ENCODE measurements around the gene CEP170. TPM values are rescaled to one million over a fixed set of nuclear protein-coding genes. Genes with fewer than 3 reads are reported as not detected.

CEP170 gene
- total RNA-seq, 2 donors from 2014 or later = 11.6 to 17.5 TPM

- no peak for TF ChIP-seq CTCF (IDR thresholded peaks at IDR 0.05)
- Histone ChIP-seq H3K4me3 (no peak overlapping the region), H3K27me3 (no peaks in the 10 kb centered on the region), H3K9me3 (no peaks in the 10 kb centered on the region), H3K27ac (no peak overlapping the region), H3K36me3 (no peaks in the 10 kb centered on the region), H3K9ac (ENCODE audit: low read depth in 2 of 2, low read length in 2 of 2) (no peak overlapping the region), H3K4me1 (no peaks in the 10 kb centered on the region)
- no peak for DNase-seq
- intact Hi-C loops (cut with DNase I) = no loop called here
These were observed 31.5 kb upstream of the CEP170 start for GRCh38 chr1:243286409-243287122.

- no peak overlapping the region for H3K9ac ChIP-seq (ENCODE audit: low read depth in 2 of 2, low read length in 2 of 2)
- no peaks in the 10 kb centered on the region for H3K27me3 ChIP-seq
- H3K36me3 ChIP-seq = no peaks in the 10 kb centered on the region
- TF ChIP-seq CTCF (IDR thresholded peaks at IDR 0.05) = no peak
- H3K27ac ChIP-seq = no peak overlapping the region
- H3K9me3 ChIP-seq = no peaks in the 10 kb centered on the region
- H3K4me1 ChIP-seq = no peaks in the 10 kb centered on the region
- no peak overlapping the region for H3K4me3 ChIP-seq
- intact Hi-C loops (cut with DNase I) = no loop called here
- DNase-seq = no peak
These were observed 26.6 kb upstream of the CEP170 start for GRCh38 chr1:243281672-243282071.

- Histone ChIP-seq H3K9me3 (no peaks in the 10 kb centered on the region), H3K4me3 (no peak overlapping the region), H3K9ac (ENCODE audit: low read depth in 2 of 2, low read length in 2 of 2) (no peak overlapping the region), H3K4me1 (no peaks in the 10 kb centered on the region), H3K27me3 (no peaks in the 10 kb centered on the region), H3K36me3 (no peaks in the 10 kb centered on the region), H3K27ac (no peak overlapping the region)
- no peak for DNase-seq
- TF ChIP-seq CTCF (IDR thresholded peaks at IDR 0.05) = no peak
- intact Hi-C loops (cut with DNase I) = no loop called here
These were observed 25.6 kb upstream of the CEP170 start for GRCh38 chr1:243280571-243281129.

- no peaks in the 10 kb centered on the region for H3K4me1 ChIP-seq
- no peaks in the 10 kb centered on the region for H3K27me3 ChIP-seq
- no peak for TF ChIP-seq CTCF (IDR thresholded peaks at IDR 0.05)
- H3K36me3 ChIP-seq = no peaks in the 10 kb centered on the region
- intact Hi-C loops (cut with DNase I) = no loop called here
- no peak for DNase-seq
- H3K9me3 ChIP-seq = no peaks in the 10 kb centered on the region
- no peak overlapping the region for H3K27ac ChIP-seq
- no peak overlapping the region for H3K4me3 ChIP-seq
- no peak overlapping the region for H3K9ac ChIP-seq (ENCODE audit: low read depth in 2 of 2, low read length in 2 of 2)
These were observed 20.2 kb upstream of the CEP170 start for GRCh38 chr1:243275316-243275715.

GRCh38 chr1:243273945-243274344 lies 18.9 kb upstream of the CEP170 start:
- Histone ChIP-seq H3K9ac (ENCODE audit: low read depth in 2 of 2, low read length in 2 of 2) (no peak overlapping the region), H3K9me3 (no peaks in the 10 kb centered on the region), H3K4me1 (no peaks in the 10 kb centered on the region), H3K36me3 (no peaks in the 10 kb centered on the region), H3K4me3 (no peak overlapping the region), H3K27me3 (no peaks in the 10 kb centered on the region), H3K27ac (no peak overlapping the region)
- intact Hi-C loops (cut with DNase I) = no loop called here
- TF ChIP-seq CTCF (IDR thresholded peaks at IDR 0.05) = no peak
- no peak for DNase-seq

Data from colonic mucosa (tissue), 4 donors.